Mesenteric fat pad (tissue), 1 donor: ENCODE results near the gene LRIT1. TPM values are rescaled to one million over a fixed set of nuclear protein-coding genes. Genes with fewer than 3 reads are reported as not detected.
"Not testable (repeated sequence)": the region's sequence is repeated elsewhere in the genome, so short reads cannot be mapped to it uniquely, and the experiment has no call there.

Source experiments
- DNase-seq: peaks from one replicate; pipeline ENCODE4 v3.0.0-alpha.2; 2020; ENCODE audit warnings: low spot score
- long read RNA-seq: library from polyadenylated mRNA; unstranded; transcript quantifications from one replicate; pipeline ENCODE4 v2.0.0, GENCODE V29; 2020
- total RNA-seq: library from RNA; stranded (reverse); fragmentation: NEBNext Ultra II Directional; extraction: Animal tissue kit (Norgen Biotek cat#: 25700); gene quantifications from one replicate; pipeline ENCODE4 v1.2.1, GENCODE V29; 2021
- donor health status: DM: yes; HTN: yes; CAD: no.

The LRIT1 gene
- total RNA-seq: not detected
- long read RNA-seq: 0 reads

- DNase-seq: no peak
Observed at GRCh38 chr10:84241185-84241790, at the start of gene LRIT1. LRIT1 (minus strand) TSS chr10:84241546; CDS start chr10:84241439, 107 bp downstream.

GRCh38 chr10:84290235-84290634 lies 48.9 kb upstream of the LRIT1 start:
- DNase-seq: no peak

GRCh38 chr10:84289521-84290200 lies 48.3 kb upstream of the LRIT1 start:
- no peak for DNase-seq

GRCh38 chr10:84288151-84288550 lies 46.8 kb upstream of the LRIT1 start:
- DNase-seq: no peak

- no peak for DNase-seq
Observed at GRCh38 chr10:84286695-84287094, 45.3 kb upstream of the LRIT1 start.

- not testable (repeated sequence) for DNase-seq
Observed at GRCh38 chr10:84279876-84280475, 38.6 kb upstream of the LRIT1 start.

- no peak for DNase-seq
Observed at GRCh38 chr10:84270708-84271107, 29.4 kb upstream of the LRIT1 start.

- no peak for DNase-seq
Observed at GRCh38 chr10:84269773-84270172, 28.4 kb upstream of the LRIT1 start.

GRCh38 chr10:84269162-84269561 lies 27.8 kb upstream of the LRIT1 start:
- no peak for DNase-seq

- DNase-seq: no peak
Observed at GRCh38 chr10:84267503-84268126, 26.3 kb upstream of the LRIT1 start.

- no peak for DNase-seq
Observed at GRCh38 chr10:84265418-84265817, 24.1 kb upstream of the LRIT1 start.

GRCh38 chr10:84264611-84265141 lies 23.3 kb upstream of the LRIT1 start:
- no peak for DNase-seq

- no peak for DNase-seq
Observed at GRCh38 chr10:84263716-84264115, 22.4 kb upstream of the LRIT1 start.

- DNase-seq: no peak
Observed at GRCh38 chr10:84262190-84262956, 21.0 kb upstream of the LRIT1 start.

- no peak for DNase-seq
Observed at GRCh38 chr10:84261236-84261915, 20.0 kb upstream of the LRIT1 start.

- no peak for DNase-seq
Observed at GRCh38 chr10:84258034-84258695, 16.8 kb upstream of the LRIT1 start.

- no peak for DNase-seq
Observed at GRCh38 chr10:84257343-84258020, 16.1 kb upstream of the LRIT1 start.

- no peak for DNase-seq
Observed at GRCh38 chr10:84256510-84257342, 15.4 kb upstream of the LRIT1 start.
